Myocyte (in vitro differentiated cells): ENCODE measurements around the gene TNFRSF12A. TPM values are rescaled to one million over a fixed set of nuclear protein-coding genes. Genes with fewer than 3 reads are reported as not detected.

ENCODE experiments used
- DNase-seq: peaks from one replicate; pipeline ENCODE4 v3.0.0-alpha.2; 2012; ENCODE audit warnings: low read depth
- total RNA-seq: library from RNA; depleted of rRNA; stranded (reverse); fragments of >200 nt; gene quantifications from 2 replicates; pipeline ENCODE4 v1.2.3, GENCODE V29; 2014

TNFRSF12A gene
- total RNA-seq, 1 donor from 2014 or later: 217 TPM

DNA sequence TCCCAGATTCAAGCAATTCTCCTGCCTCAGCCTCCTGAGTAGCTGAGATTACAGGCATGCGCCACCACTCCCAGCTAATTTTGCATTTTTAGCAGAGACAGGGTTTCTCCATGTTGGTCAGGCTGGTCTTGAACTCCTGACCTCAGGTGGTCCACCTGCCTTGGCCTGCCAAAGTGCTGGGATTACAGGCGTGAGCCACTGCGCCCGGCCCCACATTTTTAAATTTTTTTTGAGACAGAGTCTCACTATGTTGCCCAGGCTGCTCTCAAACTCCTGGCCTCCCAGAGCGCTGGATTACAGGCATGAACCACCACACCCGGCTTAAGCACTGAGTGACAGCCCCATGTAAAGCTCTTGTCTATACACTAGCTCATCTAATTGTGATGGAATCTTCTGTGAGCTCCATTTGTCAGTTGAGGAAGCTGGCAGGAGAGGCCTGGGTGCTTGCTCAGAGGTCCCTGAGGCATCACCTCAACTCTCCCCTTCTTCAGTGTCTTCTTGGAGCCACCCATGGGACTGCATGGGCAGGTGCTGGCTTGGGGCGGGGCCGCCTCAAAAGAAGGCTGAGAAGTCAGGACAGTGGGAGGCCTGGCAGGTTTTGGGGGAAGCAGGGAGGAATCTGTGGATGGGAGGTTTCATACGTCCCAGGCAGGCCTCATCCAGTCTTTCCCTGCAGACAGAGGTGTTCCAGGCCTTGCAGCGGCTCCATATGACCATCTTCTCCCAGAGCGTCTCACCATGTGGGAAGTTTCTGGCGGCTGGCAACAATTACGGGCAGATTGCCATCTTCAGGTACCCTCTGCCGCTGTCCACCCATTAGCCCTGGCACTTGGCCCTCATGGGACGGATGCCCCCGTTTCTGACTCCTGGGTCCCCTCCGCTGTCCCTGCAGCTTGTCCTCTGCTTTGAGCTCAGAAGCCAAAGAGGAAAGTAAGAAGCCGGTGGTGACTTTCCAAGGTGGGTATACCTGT is 5.1 kb downstream of the TNFRSF12A start:
- no peak for DNase-seq

DNA sequence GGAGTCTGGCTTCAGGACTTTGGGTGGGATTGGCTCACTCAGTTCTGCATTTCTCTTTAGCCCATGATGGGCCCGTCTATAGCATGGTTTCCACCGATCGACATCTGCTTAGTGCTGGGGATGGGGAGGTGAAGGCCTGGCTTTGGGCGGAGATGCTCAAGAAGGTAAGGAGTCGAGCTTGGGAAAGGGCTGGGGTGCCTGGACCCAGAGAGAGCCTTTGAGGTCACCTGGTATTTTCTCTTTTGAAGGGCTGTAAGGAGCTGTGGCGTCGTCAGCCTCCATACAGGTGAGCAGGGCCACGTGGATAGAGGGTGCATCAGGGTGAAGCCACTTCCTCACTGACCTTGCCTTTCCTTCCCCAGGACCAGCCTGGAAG is 5.8 kb downstream of the TNFRSF12A start:
- no peak for DNase-seq

DNA sequence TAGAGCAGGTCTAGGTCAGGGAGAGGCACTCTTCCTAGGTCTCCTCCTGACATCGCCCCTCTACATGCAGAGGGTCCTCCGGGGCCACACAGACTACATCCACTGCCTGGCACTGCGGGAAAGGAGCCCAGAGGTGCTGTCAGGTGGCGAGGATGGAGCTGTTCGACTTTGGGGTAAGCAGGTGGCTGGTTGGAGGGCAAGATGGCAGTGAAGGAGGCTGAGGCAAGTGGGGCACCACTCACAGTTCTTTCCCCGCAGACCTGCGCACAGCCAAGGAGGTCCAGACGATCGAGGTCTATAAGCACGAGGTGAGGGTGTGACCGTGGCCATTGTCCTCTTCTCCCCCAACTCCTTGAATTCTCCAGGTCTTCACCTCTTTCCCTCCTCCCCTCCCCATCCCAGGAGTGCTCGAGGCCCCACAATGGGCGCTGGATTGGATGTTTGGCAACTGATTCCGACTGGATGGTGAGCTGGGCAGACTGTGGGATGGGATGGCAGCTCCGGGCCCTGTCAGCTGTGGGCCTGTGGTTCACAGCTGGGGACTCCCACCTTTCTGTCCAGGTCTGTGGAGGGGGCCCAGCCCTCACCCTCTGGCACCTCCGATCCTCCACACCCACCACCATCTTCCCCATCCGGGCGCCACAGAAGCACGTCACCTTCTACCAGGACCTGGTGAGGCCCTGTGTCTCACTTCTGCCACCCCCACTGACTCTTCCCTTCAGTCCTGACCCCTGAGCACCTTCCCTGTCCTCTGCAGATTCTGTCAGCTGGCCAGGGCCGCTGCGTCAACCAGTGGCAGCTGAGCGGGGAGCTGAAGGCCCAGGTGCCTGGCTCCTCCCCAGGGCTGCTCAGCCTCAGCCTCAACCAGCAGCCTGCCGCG is 6.7 kb downstream of the TNFRSF12A start:
- no peak for DNase-seq

DNA sequence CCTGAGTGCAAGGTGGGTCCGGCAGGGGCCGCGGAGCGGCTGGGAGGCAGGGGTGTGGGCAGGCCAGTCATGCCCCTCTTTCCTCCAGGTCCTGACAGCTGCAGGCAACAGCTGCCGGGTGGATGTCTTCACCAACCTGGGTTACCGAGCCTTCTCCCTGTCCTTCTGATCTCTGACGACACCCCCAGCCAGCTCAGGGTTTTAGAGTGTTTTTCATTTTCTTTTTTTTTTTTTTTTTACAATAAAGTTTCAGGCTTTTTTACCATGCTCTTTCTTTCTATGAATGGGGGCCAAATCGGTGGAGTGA is 7.3 kb downstream of the TNFRSF12A start:
- peak; percentile 20 for DNase-seq

DNA sequence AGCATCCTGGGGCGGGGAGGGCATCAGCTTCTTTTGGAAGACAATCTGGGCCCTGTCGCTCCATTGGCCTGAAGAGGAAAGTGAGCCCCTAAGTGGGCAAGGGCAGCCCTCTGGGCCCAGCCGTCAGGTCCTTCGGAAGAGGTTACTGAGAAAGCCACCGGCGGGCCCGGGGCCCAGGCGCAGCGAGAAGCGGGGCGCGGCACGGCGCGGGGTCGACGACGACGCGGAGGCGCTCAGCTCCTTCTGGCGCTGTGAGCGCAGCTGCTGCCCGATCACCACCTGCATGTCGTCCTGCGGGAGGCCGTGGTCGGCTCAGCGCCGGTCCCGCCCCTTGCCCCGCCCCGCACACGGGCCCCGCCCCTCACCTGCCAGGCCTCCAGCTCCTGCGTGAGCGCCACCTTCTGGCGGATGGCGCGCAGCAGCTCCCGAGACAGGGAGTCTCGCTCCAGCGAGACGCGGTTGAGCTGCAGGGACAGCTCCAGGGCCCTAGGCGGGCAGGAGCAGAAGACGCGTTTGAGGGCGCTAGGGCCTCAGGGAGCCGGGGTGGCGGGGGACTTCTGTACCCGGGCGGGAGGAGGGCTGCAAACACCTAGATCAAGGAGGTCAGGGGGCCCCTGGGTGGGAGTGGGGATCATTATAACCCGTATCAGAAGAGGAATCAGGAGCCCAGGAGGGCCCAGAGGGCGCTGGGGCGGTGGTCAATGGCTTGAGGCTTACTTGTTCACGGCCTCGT is 8.0 kb downstream of the TNFRSF12A start:
- DNase-seq: no peak

DNA sequence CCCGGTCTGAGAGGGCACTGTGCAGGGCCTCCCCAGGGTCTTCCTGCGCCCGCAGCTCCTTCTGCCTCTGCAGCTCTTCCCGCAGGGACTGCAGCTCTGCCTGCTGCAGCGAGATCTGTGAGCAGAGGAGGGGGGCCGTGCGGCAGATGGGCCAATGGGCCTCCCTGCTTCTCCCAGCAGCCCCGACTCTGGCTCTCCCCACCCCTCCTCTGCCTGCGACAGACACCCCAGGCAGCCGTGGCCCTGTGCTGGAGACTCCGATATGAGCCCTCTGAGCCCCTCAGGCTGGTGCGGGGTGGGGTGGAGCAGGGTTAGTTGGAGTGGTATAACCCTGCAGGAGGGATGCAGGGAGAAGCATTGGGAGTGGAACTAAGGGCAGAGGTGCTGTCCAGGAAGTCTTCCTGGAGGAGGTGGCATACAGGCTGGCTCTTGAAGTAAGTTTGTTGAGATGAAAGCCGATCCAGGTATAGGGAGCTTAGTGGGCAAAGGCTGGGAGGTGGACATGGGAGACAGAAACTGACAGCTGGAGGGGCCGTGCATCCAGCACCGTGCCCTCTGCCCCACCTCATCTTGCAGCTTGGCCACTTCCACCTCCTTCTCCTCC is 8.7 kb downstream of the TNFRSF12A start:
- no peak for DNase-seq

DNA sequence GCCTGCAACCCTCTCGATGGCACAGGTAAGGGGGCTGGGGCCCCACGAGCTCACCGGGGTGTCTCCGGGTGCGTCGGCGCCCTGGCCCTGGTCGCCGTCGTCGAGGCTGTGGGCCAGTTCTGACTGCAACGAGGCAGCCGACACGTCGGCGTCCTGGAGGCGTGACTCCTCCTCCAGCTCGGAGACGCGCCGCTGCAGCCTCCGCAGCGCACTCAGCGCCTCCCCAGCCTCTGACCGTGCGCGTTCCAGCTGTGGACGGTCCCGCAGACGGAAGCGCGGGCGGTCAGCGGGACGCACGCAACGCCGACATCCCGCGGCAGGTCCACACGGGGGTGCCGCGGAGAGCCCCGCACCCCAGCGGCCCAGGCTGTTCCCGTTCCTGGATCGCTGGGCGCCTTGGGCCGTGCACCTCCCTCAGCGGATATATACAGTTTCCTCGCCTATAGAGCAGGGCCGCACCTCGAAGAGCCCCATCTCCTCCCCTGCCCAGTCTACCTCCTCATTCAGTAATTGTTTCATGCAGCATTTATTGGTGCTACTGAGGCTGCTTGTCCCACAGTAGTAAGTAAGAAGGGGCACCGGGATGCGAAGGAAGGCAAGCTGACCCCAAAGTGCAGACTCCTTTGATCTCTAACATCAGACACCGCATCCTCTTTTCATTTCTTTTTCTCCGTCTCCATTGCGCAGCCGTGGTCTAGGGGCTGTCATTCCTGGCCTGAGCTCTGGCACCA is 9.5 kb downstream of the TNFRSF12A start:
- DNase-seq: no peak

DNA sequence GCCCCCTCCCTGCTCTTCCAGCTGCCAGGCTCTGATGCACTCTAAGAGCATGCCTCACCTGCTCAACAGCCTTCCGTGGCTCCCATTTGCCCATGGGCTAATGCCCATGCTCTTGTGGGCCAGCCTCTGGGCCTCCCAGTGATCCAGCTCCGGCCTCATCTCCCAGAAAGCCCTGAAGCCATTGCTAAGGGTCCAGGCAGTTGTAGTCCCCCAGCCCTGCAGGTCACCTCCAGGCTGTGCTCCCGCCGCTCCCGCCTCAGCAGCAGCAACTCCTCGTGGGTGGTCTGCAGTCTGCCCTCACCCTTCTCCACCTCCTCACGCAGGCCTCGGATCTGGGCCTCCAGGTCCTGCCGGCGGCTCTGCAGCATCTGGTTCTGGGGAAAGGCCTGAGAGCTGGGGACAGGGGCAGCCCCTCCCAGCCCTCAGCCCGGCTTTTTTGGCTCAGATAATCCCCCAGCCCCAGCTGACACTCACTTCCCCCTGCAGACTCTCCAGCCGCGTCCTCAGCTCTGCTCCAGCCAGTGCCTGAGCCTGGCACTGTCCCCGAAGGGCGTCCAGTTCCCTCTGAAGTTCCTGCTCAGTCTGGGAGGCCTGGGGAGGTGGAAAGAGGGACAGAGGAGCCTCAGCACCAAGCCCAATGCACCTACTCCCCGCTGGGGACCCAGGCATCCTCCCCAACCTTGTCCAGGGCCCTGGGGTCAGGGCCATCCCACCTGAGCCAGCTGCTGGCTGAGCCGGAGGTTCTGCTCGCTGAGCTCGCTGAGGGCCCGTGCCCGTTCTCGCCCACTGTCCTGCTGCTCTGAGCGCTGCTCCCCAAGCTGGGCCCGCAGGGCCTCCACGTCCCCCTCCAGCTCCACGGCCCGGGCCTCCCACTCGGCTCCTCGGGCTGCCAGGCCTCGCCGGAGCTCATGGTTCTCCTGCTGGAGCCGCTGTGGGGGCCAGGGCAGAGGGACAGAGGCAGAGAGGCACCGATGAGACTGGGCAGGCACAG is 10.3 kb downstream of the TNFRSF12A start:
- DNase-seq: no peak

DNA sequence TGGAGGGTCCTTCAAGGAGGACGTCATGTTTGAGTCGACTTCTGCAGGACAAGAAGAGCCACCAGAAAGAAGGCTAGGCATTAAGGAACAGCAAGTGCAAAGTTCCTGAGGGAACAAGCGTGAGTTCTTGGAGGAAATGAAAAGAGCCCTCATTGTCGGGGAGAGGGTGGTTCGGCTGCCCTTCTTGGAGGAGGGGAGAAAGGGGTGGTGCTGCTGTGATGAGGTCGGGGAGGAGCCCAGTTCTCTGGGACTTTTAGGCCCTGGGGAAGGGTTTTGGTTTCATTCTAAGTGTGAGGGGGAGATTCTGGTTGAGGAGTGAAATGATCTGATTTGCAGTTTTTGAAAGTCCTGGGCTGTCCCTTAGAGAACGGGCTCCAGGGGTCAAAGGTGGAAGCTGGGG is 12.5 kb downstream of the TNFRSF12A start:
- no peak for DNase-seq

DNA sequence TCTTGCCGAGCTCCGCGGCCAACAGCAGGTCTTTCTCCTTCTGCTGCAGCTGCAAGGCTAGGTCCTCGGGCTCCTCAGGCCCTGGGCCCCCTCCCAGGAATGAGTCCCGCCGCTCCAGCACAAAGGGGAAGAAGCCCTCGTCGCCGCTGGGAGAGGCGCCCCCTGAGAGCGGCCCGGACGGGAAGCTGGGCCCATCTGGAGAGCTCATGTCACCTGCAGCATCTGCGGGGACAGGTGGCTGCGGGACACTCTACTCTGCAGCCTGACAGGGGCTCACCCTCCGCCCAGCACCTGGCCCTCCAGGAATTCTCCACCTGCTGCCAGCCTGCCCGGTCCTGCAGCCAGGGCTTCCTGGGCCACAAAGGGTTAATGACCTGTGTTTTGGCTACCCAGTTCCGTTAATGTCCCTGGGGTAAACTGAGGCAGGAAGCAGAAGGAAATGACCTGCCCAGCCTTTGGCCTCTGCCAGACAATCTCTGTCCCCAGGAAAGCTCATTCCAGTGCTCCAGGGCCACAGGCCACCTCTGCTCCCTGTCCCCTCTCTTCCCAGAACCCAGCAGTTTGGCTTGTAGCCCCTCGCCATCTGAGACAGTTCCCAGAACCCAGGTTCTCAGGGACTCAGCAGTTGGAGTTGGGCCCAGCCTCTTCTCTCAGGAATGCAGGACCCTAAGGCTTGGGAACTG is 15.3 kb downstream of the TNFRSF12A start:
- DNase-seq: no peak

DNA sequence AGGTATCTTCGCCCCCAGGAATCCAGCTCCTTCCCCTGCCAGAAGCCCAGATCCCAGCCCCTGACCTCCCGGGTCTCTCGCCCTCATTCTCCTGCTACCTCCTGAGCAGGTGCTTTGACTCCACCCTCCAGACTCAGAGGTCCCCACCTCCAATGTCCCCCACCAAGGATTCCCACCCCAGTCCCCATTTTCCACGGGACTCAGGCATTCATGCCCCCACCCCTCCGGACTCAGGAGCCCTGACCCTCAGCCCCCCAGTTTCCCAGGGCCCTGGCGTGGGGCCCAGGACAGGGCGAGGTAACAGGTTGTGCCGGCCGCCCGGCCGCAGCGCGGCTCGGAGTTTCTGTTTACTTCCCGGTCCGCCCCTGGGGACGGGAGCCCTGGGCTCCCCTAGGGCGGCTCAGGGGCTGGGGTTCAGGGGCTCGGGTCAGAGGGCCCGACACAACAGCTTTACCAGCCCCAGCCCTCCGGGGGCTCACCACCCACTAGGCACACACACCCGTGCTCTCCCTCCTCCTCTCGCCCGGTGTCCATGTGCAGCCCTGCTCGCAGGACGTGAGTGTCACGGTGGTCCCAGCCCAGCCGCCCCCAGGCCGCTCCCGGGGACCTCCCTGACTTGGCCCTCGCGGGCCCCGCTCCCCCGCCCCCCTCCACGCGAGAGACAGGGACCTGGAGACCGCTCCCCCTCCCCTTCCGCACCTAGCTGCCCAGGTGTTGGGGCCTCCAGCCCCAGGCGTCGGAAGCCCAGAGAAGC is 16.0 kb downstream of the TNFRSF12A start:
- no peak for DNase-seq

DNA sequence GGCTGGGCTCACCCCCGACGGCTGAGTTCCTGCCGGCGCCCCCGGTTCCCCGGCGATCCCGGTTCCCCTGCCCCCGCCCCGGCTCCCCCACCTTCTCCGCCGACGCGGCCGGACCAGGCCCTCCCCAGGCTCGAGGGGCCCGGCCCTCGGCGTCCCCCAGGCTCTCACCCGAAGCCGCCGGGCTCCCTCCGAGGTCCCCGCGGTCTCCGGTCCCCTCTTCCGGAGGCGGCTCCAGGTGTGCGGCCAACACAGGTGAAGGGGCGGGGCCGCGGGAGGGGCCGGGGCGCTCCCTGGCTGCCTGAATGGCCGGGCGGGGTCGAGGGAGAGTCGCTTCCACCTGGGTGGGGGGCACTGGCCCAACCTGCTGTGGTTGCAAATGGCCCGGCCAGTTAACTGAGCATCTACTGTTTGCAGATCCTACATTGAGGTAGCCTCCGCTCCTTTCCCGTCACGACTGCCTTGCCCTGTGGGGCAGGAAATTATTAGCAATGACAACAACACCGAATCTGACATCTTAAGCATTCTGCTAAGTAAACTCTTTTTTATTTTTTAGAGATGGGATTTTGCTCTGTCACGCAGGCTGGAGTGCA is 16.7 kb downstream of the TNFRSF12A start, which contains the start of gene BICDL2:
BICDL2 (minus strand) TSS at position 219 of the 590 bp plus-strand sequence. CDS start 1,448 bp downstream, outside the sequence.
- no peak for DNase-seq

DNA sequence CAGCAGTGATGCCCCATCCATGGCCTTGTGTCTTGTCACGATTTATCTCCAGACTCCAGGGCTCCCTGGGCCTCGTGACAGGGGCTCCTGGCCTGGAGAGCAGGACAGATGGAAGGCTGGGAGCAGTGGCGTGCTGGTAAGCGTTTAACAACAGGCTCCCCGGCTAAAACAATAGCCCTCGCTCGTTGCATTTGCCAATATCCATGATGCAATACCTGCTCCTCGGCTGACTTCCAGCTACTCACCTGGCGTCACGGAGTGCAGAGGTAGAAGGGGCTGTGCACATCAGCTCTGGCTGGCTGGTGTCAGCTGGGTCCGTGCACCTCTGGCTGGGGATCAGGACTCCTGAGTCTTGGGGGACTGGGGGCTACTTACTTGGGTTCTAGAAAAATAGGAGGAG is 18.1 kb downstream of the TNFRSF12A start:
- DNase-seq: no peak

DNA sequence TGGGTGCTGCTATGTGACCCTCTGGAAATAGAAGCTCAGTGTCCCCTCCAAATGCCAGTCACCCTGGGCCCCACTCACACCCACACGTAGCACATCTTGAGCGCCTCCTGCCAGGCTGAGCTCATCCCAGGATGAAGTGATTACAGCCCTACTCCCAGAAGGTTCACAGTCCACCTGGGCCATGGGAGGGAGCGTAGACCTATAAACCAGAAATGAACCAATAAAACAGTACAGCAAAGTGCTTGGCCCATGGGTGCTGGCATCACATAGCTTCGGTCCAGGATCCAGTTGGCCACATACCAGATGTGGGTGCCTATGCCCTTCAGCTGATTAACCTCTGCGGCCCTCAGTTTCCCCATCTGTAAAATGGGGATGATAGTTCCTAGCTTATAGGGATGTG is 18.7 kb downstream of the TNFRSF12A start:
- DNase-seq: no peak

DNA sequence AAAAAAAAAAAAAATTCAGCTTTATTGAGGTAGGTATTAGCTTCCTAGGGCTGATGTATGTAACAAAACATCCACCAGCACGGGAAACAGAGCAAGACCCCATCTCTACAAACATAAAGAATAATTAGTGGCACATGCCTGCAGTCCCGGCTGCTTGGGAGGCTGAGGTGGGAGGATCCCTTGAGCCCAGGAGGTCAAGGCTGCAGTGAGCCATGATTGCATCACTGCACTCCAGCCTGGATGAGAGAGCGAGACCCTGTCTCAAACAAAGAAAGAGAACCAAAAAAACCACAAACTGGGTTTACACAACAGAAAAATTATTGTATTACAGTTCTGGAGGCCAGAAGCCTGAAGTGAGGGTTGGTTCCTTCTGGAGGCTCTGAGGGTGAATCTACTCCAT is 22.2 kb downstream of the TNFRSF12A start:
- no peak for DNase-seq

DNA sequence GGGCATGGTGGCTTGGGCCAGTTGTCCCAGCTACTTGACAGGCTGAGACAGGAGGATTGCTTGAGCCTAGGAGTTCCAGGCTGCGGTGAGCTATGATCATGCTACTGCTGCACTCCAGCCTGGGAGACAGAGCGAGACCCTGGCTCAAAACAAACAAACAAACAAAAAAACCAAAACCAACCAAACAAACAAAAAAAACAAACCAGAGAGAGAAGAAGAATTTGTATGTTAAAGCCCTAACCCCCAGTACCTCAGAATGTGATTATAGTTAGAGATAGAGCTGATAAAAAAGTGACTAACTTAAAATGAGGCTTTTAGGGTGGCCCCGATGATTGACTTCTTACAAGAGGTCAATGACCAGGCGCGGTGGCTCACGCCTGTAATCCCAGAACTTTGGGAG is 24.5 kb downstream of the TNFRSF12A start:
- no peak for DNase-seq
